Activated CD8-positive, alpha-beta T cell treated with anti-CD3 and anti-CD28 coated beads for 36 hours (primary cell): ENCODE data around the gene LINC00237. TPM values are rescaled to one million over a fixed set of nuclear protein-coding genes. Genes with fewer than 3 reads are reported as not detected.

Experiments
- ATAC-seq: fragments of 200-7000 bp; cut with Tn5 transposase; one replicate; pipeline ENCODE4 v1.10.0; 2021; ENCODE audit warnings: mild to moderate bottlenecking, moderate library complexity
- CTCF ChIA-PET: fragments of 350-600 bp; sonication (Branson Sonifier 250); formaldehyde crosslinking; loops from one replicate; lab custom pipeline; 2021; ENCODE audit warnings: antibody characterized with exemption; lab: Charles Lee
- POLR2A ChIA-PET: fragments of 350-600 bp; sonication (Branson Sonifier 250); formaldehyde crosslinking; loops from one replicate; lab custom pipeline; 2021; ENCODE audit warnings: antibody characterized with exemption; lab: Charles Lee
- DNase-seq: peaks from one replicate; pipeline ENCODE4 v3.0.0-alpha.2; 2020
- H3K27ac Mint-ChIP-seq: one replicate; pipeline ENCODE4 v1.8.0; 2021; ENCODE audit warnings: mild to moderate bottlenecking, mixed read lengths
- H3K27me3 Mint-ChIP-seq: one replicate; pipeline ENCODE4 v1.8.0; 2021; ENCODE audit warnings: mixed read lengths
- H3K36me3 Mint-ChIP-seq: one replicate; pipeline ENCODE4 v1.8.0; 2021; ENCODE audit warnings: low read depth, mixed read lengths
- H3K4me1 Mint-ChIP-seq: one replicate; pipeline ENCODE4 v1.8.0; 2021; ENCODE audit warnings: low read depth, mixed read lengths
- H3K4me3 Mint-ChIP-seq: one replicate; pipeline ENCODE4 v1.8.0; 2021; ENCODE audit warnings: mild to moderate bottlenecking, moderate library complexity, mixed read lengths
- H3K9me3 Mint-ChIP-seq: one replicate; pipeline ENCODE4 v1.8.0; 2021; ENCODE audit warnings: mixed read lengths
- intact Hi-C: fragments of 100-400 bp; cut with micrococcal nuclease; formaldehyde crosslinking; loops from one replicate; pipeline ENCODE4 v1.10.0; 2022
- total RNA-seq, 2 experiments: library from RNA; stranded (reverse); gene quantifications; one replicate each; pipeline ENCODE4 v1.2.3, GENCODE V29; 2021
- TF ChIP-seq, protein P1 (sequence below): fragments of 200-600 bp; IDR thresholded peaks from one replicate; pipeline ENCODE4 v1.8.0; 2022; ENCODE audit warnings: antibody characterized with exemption, mild to moderate bottlenecking

Gene LINC00237
- total RNA-seq, 2 experiments from 2014 or later = not detected

DNA sequence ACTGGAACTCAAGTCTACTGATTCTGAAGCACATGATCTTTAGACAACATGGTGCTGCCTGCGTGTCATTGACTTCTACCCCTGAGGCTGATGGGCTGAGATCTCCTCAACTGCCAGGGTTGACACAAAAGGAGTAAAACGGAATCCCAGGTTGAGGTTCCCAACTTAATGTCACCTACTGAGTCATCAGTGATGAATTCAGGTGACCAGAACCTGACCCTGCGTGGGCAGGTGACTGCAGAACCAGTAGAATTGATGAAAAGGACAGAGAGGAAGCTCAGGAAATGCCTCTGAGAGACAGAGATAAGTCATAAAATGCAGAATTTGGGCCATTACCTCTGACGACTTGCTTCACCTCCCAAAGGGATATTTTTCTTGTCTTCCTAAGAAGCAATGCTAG, 12.0 kb upstream of the LINC00237 start:
- Mint-ChIP-seq H3K9me3 (no peaks in the 10 kb centered on the region), H3K27ac (no peak overlapping the region), H3K27me3 (peaks cover 16% of the 10 kb centered on the region), H3K4me1 (no peaks in the 10 kb centered on the region), H3K36me3 (no peaks in the 10 kb centered on the region), H3K4me3 (no peak overlapping the region)
- TF ChIP-seq, protein P1, sequence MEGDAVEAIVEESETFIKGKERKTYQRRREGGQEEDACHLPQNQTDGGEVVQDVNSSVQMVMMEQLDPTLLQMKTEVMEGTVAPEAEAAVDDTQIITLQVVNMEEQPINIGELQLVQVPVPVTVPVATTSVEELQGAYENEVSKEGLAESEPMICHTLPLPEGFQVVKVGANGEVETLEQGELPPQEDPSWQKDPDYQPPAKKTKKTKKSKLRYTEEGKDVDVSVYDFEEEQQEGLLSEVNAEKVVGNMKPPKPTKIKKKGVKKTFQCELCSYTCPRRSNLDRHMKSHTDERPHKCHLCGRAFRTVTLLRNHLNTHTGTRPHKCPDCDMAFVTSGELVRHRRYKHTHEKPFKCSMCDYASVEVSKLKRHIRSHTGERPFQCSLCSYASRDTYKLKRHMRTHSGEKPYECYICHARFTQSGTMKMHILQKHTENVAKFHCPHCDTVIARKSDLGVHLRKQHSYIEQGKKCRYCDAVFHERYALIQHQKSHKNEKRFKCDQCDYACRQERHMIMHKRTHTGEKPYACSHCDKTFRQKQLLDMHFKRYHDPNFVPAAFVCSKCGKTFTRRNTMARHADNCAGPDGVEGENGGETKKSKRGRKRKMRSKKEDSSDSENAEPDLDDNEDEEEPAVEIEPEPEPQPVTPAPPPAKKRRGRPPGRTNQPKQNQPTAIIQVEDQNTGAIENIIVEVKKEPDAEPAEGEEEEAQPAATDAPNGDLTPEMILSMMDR = no peak
- DNase-seq (no peak), ATAC-seq (no peak)
- intact Hi-C loops = no loop called here
- ChIA-PET CTCF (no interaction called here), POLR2A (no interaction called here)

DNA sequence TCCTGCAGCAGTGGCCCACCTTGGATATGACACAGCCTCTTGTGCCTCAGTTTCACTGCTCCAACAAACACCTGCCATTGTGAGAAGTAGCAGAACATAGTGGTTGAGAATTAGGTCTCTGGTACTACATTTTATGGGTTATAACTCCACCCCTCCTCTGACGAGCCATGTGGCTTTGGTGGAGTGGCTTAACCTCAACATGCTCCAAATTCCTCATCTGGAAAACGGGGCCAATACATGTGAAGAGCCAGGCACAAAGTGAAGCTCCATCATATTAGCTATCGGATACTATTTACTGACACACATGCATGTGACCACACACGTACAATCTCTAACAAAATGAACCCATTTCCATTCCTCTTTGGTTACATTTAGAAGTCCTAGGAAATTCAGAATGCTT, 11.4 kb upstream of the LINC00237 start:
- no peaks in the 10 kb centered on the region for H3K36me3 Mint-ChIP-seq

DNA sequence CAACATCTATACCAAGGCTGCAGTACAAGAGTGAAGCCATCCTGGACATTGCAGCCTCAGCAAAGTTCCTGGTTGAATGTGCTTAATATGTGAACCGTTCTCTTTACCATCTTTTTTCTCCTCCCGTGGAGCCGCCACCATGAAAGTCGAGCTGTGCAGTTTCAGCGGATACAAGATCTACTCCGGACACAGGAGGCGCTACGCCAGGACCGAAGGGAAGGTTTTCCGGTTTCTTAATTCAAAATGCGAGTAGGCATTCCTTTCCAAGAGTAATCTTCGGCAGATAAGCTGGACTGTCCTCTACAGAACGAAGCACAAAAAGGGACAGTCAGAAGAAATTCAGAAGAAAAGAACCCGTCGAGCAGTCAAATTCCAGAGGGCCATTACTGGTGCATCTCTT, 8.4 kb upstream of the LINC00237 start:
- no peak for DNase-seq
- H3K27ac Mint-ChIP-seq = no peak overlapping the region
- no peaks in the 10 kb centered on the region for H3K9me3 Mint-ChIP-seq
- H3K27me3 Mint-ChIP-seq = peaks cover 16% of the 10 kb centered on the region
- POLR2A ChIA-PET = interaction anchor here (0.7 kb wide), 1 partner anchor 296 kb away, joined by 3 read pairs; no protein-coding TSS in a partner anchor
- no peak overlapping the region for H3K4me3 Mint-ChIP-seq
- H3K4me1 Mint-ChIP-seq = no peaks in the 10 kb centered on the region
- TF ChIP-seq, protein P1 = no peak
- CTCF ChIA-PET = interaction anchor here (0.9 to 1.7 kb wide), 3 partner anchors 66 to 122 kb away, joined by 3 to 6 read pairs (median 3); no protein-coding TSS in a partner anchor
- intact Hi-C loops = no loop called here
- H3K36me3 Mint-ChIP-seq = no peaks in the 10 kb centered on the region
- no peak for ATAC-seq

More for the DNA sequence above, 11.4 kb upstream of the LINC00237 start:
- ATAC-seq (no peak), DNase-seq (no peak)
- Mint-ChIP-seq H3K27me3 (peaks cover 17% of the 10 kb centered on the region), H3K9me3 (no peaks in the 10 kb centered on the region), H3K4me1 (no peaks in the 10 kb centered on the region), H3K27ac (no peak overlapping the region), H3K4me3 (no peak overlapping the region)
- ChIA-PET CTCF (no interaction called here), POLR2A (no interaction called here)
- TF ChIP-seq, protein P1 = no peak
- intact Hi-C loops = no loop called here

DNA sequence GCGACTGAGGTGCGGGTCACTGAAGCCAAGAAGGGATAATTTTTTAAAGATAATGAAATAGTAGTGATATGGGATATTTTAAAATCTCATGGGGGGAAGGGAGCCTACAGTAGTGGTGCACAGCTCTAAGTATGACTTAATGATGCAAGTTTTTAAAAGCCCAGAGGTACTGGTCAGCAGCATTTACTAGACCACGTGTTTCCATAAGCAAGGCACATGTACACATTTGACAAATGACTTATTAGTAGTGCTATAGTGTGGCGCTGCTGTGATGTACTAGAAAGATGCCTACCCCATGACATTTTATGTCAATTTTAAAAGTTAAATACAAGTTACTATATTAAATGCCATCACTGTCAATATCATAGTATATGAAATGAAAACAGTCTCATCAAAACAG, 7.5 kb upstream of the LINC00237 start:
- POLR2A ChIA-PET = no interaction called here
- ATAC-seq = no peak
- H3K36me3 Mint-ChIP-seq = no peaks in the 10 kb centered on the region

DNA sequence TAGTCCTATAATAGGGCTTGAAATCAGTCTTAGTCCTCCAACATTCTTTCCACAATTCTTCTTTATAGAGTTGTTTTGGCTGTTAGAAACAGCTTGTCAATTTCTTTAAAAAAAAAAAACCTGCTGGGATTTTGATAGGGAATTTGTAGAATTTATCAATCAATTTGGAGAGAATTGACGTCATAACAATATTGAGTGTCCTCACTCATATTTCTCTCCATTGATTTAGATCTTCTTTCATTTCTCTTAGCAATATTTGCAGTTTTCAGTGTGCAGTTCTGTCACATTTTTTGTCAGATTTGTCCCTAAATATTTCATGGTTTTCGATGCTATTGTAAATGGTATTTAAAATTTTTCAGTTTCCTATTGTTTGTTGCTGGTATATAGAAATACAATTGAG, 5.3 kb upstream of the LINC00237 start:
- H3K27ac Mint-ChIP-seq = no peak overlapping the region
- POLR2A ChIA-PET = no interaction called here
- TF ChIP-seq, protein P1 = no peak
- intact Hi-C loops = no loop called here
- ATAC-seq (no peak), DNase-seq (no peak)
- no peak overlapping the region for H3K4me3 Mint-ChIP-seq
- peaks cover 32% of the 10 kb centered on the region for H3K27me3 Mint-ChIP-seq
- no peaks in the 10 kb centered on the region for H3K4me1 Mint-ChIP-seq
- no peaks in the 10 kb centered on the region for H3K36me3 Mint-ChIP-seq
- no peaks in the 10 kb centered on the region for H3K9me3 Mint-ChIP-seq
- CTCF ChIA-PET = interaction anchor here (1.6 kb wide), 1 partner anchor 10 kb away, joined by 3 read pairs; no protein-coding TSS in a partner anchor

More for the DNA sequence above, 7.5 kb upstream of the LINC00237 start:
- CTCF ChIA-PET = interaction anchor here (0.9 kb wide), 1 partner anchor 12 kb away, joined by 3 read pairs; the partner anchor contains the start of gene KIZ
- Mint-ChIP-seq H3K27ac (no peak overlapping the region), H3K27me3 (peaks cover 21% of the 10 kb centered on the region), H3K4me3 (no peak overlapping the region), H3K9me3 (no peaks in the 10 kb centered on the region), H3K4me1 (no peaks in the 10 kb centered on the region)
- DNase-seq = no peak
- TF ChIP-seq, protein P1 = no peak
- intact Hi-C loops = no loop called here
